Activated T-cell treated with anti-CD3 and anti-CD28 coated beads for 4 hours (primary cell): ENCODE data around the gene DNAJC5.
A peak's percentile ranks its signal among the peaks of the same experiment; 100 is the strongest.
"Not testable (repeated sequence)": the region's sequence is repeated elsewhere in the genome, so short reads cannot be mapped to it uniquely, and the experiment has no call there.

Source experiments
- DNase-seq: peaks from one replicate; pipeline ENCODE4 v3.0.0-alpha.2; 2020

The DNAJC5 gene

GRCh38 chr20:63861981-63862901 lies 32.7 kb upstream of the DNAJC5 start:
- no peak for DNase-seq

DNA sequence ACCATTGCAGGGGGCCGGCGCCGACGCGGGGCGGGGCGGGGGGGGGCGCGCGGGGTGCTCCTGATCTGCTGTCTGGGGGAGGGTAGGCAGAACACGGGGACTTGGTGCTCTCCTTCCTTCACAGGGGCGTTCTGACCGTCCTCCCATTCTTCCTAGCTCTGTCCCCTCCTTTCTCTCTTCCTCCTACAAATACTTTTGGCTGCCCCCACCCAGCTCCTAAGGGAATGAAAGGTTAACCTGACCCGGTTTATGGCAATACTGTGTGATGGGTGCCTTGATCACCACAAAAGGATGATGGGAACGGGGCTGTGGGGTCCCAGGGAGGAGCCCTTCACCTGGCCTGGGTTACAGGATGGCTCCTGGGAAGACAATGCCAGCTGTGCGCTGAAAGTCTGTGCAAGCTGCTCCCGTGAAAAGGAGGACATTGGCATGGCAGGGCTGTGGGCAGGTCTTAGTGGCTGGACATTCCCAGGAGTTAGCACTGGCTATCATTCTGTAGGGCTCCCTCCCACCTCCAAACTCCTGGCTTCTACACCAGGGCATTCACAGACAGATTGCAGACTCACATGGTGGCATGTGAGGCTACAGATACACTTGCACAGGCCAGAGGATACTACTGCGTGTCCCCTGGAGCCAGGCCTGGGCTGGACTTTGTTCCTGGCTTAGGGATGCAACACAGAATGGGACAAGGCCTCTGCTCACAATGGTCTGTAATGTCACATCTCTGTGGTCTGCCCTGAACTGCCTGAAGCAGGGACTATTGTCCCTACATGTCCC lies 31.7 kb upstream of the DNAJC5 start:
- DNase-seq, result no peak

GRCh38 chr20:63863798-63864544 lies 31.0 kb upstream of the DNAJC5 start:
- peak; percentile 49 for DNase-seq

DNA sequence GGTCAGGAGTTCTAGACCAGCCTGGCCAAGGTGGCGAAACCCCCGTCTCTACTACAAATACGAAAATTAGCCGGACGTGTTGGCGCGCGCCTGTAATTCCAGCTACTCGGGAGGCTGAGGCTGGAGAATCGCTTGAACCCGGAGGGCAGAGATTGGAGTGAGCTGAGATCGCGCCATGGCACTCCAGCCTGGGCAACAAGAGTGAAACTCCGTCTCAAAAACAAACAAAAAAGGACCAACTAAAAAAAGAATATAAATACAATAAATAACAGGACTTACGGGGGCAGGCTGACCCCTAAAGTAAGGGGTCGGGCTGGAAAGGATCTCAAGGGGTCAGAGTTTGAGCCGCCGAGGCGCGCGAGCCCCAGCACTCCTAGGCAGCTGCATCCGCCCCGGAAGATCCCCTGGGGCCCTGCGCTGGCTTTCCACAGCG lies 30.4 kb upstream of the DNAJC5 start:
- DNase-seq, result no peak

DNA sequence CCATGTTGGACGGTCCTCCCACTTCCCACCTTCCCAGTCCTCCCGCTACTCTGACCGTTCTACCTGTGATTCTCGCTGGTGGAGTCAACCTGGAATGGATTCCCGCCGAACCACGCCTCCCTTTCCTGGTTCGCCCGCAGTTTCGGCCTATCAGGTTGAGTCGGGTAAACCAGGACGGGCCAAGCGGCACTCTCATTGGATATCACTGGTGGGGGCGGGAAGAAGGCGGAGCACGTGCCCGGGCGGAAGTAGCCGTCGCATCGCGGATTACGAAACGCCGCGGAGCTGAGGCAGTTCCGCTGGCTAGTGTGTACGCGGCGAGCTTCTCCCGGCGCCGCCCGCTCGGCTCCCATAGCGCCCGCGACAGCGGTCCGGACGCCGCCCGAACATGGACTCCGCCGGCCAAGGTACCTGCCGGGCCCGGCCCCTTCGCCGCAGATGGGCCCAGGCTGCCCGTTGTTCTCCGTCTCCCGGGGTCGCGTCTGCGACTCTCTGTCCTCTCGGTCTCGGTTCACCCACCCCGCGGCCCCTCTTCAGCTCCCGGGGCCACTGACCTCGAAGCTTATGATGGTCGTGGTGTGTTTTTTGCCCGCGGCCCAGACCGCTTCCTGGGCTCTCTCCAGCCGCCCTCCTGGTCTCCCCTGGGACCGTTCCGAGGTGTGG lies 29.8 kb upstream of the DNAJC5 start, which contains the start of gene TPD52L2:
TSS of gene TPD52L2 (plus strand) at position 293 of the 663 bp plus-strand sequence. CDS start at position 389, 96 bp downstream.
- peak; percentile 95 for DNase-seq

DNA sequence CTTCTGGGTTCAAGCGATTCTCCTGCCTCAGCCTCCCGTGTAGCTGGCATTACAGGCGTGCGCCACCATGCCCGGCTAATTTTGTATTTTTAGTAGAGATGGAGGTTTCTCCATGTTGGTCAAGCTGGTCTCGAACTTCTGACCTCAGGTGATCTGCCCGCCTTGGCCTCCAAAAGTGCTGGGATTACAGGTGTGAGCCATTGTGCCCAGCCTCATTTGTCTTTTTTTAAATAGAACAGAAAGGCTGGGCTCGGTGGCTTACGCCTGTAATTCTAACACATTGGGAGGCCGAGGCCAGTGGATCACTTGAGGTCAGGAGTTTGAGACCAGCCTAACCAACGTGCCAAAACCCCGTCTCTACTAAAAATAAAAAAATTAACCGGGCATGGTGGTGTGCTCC lies 27.9 kb upstream of the DNAJC5 start:
- DNase-seq, result not testable (repeated sequence)

DNA sequence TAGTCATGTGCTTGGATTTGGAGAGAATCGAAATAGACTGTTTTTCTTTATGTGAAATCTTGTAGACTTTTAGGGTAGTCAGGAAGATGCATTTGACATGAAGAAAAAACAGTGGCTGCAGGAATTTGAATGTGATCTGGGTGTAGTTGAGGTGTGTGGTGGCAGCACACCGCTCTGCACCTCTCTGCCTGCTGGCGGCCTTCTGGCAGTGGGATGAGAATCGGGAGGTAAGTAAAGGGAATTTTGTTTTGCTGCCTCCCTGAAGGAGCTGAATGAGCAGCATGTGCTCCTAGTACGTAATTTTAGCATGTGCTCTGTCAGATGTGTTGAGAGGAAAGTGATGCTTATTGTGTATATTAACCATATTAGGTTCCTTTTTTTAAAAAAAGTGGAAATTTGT lies 26.7 kb upstream of the DNAJC5 start:
- DNase-seq, result no peak

DNA sequence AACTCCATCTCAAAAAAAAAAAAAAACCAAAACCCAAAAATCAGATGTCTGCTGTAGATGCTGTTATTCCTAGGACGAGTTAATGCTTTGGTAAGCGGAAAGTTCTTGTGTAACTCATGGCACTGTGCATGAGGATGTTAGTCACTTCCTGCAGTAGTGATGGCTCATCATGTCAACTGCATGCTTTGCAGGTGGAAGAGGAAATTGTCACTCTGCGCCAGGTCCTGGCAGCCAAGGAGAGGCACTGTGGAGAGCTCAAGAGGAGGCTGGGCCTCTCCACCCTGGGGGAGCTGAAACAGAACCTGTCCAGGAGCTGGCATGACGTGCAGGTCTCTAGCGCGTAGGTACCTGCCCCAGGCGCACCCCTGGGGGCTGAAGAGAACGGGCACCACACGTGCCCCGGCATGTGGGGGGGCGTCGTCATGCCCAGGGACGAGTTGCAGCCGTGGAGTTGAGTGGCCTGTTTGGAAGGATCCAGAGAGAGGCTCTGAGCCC lies 21.4 kb upstream of the DNAJC5 start:
- no peak for DNase-seq

DNA sequence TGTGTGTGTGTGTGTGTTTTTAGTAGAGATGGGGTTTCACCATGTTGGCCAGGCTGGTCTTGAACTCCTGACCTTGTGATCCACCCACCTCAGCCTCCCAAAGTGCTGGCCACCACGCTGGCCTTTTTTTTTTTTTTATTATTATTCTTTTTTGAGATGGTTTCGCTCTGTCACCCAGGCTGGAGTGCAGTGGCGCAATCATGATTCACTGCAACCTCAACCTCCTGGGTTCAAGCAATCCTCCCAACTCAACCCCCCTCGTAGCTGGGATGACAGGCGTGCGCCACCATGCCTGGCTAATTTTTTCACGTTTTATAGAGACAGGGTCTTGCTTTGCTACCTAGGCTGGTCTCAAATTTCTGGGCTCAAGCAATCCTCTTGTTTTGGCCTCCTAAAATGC lies 20.7 kb upstream of the DNAJC5 start:
- DNase-seq, result not testable (repeated sequence)

DNA sequence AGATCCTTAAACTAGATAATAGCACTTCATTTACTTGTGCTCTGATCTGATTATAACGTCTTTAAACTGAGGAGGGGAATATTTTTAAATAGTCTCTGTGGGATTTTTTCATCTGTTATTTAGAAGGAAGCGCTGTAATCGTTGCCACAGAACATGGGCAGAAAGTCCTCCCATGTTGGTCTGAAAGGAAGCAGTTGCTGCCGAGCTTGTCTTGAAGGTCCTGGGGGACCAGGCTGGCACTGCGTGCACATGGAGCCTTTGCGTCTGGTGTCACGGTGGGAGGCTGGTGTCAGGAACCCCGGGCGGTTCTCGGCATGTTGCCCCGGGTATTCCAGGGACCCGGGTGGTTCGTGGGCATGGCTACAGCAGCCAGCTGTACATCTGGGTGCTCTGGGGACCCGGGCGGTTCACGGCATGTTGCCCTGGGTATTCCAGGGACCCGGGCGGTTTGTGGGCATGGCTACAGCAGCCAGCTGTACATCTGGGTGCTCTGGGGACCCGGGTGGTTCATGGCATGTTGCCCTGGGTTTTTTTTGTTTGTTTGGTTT lies 18.4 kb upstream of the DNAJC5 start:
- no peak for DNase-seq

GRCh38 chr20:63877755-63878470 lies 17.0 kb upstream of the DNAJC5 start:
- DNase-seq, result no peak

- DNase-seq, result no peak
Measured at GRCh38 chr20:63878899-63879663, 15.8 kb upstream of the DNAJC5 start.

DNA sequence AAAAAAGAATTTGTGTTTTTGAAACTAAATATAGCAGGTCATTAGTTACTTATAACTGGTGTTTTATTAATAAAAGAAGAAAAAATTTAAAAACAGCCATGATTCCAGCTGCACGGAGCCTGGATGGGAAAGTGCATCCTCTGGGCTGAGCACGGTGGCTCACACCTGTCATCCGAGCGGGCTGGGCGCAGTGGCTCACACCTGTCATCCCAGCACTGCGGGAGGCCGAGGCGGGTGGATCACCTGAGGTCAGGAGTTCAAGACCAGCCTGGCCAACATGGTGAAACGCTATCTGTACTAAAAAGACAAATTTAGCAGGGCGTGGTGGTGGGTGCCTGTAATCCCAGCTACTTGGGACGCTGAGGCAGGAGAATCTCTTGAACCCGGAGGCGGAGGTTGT lies 14.0 kb upstream of the DNAJC5 start:
- DNase-seq, result not testable (repeated sequence)

- DNase-seq, result no peak
Measured at GRCh38 chr20:63881451-63882226, 13.3 kb upstream of the DNAJC5 start.

GRCh38 chr20:63882257-63883200 lies 12.4 kb upstream of the DNAJC5 start:
- no peak for DNase-seq

- DNase-seq, result no peak
Measured at GRCh38 chr20:63883201-63883593, 11.7 kb upstream of the DNAJC5 start.

- DNase-seq, result no peak
Measured at GRCh38 chr20:63884506-63885263, 10.2 kb upstream of the DNAJC5 start.
